Umbilical cord (tissue), 2 donors: Measurements from ENCODE around the gene RBFOX2. TPM values are rescaled to one million over a fixed set of nuclear protein-coding genes. Genes with fewer than 3 reads are reported as not detected.

ENCODE experiments used
- DNase-seq: peaks from one replicate; pipeline ENCODE4 v3.0.0-alpha.2; 2015; ENCODE audit warnings: low spot score
- total RNA-seq: library from RNA; depleted of rRNA; stranded (reverse); fragments of >200 nt; gene quantifications from one replicate; pipeline ENCODE4 v1.2.3, GENCODE V29; 2014; ENCODE audit warnings: low replicate concordance; ENCODE audit not compliant: insufficient read depth

RBFOX2 gene
- total RNA-seq, 1 donor from 2014 or later, result 203 TPM

- no peak for DNase-seq
Measured at GRCh38 chr22:35938226-35938625, 90.4 kb downstream of the RBFOX2 start.

DNA sequence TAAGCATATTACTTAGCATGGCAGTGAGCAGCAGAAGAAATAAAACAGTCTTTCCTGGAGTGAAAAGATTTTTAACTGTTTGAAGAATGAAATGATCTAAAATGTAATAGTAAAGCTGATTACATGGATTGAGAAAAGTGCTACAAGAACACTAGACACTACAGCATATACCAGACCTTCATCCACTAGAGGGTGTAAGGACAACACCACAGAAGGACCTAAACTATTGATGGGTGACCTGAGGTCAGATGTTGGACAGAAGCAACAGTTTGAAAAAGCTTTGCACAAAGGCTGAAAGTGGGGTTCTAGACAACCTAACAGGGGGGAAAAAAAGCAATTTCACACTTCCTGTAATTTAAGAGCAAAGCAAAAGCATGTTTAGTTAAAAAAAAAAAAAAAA, 97.7 kb downstream of the RBFOX2 start:
- peak; percentile 76 for DNase-seq

GRCh38 chr22:35928285-35928798, 100.3 kb downstream of the RBFOX2 start:
- no peak for DNase-seq

DNA sequence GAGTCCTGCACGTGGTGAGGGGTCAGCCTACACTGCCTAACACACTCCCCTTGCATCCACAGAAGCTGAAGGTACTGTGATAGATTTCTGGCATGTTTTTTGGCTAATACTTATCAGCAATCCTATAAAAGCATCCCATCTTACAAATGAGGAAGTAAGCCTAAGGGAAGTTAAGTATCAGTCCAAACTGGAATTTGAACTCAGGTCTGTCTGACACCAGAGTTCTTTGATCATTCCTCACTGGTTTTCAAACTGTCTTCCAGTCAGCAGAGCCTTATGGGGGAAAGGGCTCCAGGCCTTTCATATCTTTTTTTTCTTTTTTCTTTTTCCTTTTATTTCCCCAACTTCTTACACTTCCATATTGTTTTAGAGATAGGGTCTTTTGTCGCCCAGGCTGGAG, 105.6 kb downstream of the RBFOX2 start:
- no peak for DNase-seq

DNA sequence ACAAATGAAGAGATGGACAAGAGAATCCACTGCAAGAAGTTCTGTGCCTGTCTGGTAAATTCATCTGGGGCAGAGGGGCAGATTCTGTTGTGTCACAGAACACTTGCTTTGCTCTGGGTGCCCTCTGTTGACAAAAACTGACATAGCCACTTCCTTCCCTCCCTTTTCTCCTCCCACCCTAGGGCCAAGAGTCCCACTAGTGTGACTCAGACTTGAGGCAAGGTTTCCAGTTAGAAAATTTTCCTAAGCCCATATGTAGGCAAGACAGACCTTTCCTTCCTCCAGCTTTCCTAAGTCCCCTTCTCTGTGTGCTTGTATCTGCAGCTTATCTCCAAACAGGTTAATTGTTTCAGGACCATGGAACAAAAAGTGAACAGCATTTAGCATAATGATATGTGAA, 106.8 kb downstream of the RBFOX2 start:
- peak; percentile 89 for DNase-seq

- DNase-seq, result no peak
Measured at GRCh38 chr22:35921044-35921443, 107.6 kb downstream of the RBFOX2 start.

GRCh38 chr22:35919002-35919542, 109.6 kb downstream of the RBFOX2 start:
- DNase-seq, result no peak

DNA sequence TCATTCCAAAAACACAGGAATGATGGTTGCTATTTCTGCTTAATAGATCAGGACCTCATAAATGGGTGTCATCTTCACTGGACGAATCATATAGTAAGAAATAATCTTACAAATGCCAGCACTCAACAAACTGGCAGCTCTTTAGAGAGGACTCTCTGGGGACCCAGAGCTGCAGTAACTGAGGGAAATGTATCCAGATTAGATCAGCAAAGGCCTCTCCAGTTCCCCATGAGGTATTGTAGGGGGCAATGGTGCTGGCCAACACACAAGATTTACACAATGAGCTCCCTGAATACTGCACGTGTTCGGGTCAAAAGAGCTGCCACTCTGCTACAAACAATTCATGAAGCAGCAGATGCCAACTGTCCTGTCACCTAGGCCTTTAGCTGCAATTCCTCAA, 110.2 kb downstream of the RBFOX2 start:
- no peak for DNase-seq

GRCh38 chr22:35917651-35918050, 111.0 kb downstream of the RBFOX2 start:
- peak; percentile 35 for DNase-seq

GRCh38 chr22:35915477-35916013, 113.1 kb downstream of the RBFOX2 start:
- DNase-seq, result peak; percentile 38

- DNase-seq, result peak; percentile 98
Measured at GRCh38 chr22:35914665-35915476, 113.8 kb downstream of the RBFOX2 start.

DNA sequence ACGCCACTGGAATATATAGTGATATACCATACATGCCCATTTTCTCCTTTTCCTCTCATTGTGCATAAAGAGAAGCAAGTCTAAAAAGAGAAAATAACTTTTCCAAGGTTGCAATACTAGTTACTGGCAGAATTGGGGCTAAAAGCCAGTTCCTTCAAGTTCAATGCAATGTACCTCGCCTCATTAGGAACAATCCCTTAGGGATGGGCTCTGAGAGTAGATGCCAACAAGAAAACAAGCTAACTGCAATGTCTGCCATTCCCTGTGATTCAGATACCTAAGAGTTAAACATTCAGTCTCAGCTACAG, 114.3 kb downstream of the RBFOX2 start:
- DNase-seq, result no peak

GRCh38 chr22:35913925-35914324, 114.7 kb downstream of the RBFOX2 start:
- DNase-seq, result no peak

GRCh38 chr22:35912658-35913057, 116.0 kb downstream of the RBFOX2 start:
- DNase-seq, result no peak

DNA sequence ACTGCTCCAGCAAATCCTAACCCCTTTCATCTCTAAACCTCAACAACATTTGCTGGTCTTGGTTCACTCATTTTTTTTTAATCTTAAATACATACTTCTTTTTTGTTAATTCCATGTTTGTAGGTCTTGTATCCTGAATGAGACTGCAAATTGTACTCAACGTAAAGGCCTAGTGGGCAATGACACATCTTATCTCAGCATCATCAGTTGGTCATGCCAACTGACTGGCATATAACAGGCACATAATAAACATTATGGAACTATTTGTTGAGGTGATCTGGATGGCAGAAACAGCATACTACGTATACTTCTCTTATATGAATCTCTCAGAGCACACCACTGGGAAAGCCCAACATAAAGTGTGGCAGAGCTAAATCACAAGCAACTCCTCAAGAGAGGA, 116.7 kb downstream of the RBFOX2 start:
- DNase-seq, result no peak

DNA sequence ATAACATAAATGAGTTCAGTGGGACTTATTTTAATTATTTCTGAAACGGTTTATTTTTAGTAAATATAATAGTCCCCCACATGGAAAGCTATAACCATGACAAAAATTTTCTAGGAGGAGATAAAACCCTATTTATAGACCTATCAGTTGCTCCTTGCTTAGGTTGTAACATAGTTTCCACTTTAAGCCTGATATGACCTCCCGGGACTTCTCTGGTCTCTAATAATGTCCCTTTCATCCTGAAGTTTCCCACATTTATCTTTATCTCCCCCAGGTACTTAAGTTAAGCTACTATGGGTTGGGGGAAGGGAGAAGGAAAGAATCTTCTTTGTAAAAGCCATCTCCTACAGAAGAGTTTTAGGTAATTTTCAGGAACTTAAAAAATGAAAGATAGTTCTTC, 117.7 kb downstream of the RBFOX2 start:
- no peak for DNase-seq

DNA sequence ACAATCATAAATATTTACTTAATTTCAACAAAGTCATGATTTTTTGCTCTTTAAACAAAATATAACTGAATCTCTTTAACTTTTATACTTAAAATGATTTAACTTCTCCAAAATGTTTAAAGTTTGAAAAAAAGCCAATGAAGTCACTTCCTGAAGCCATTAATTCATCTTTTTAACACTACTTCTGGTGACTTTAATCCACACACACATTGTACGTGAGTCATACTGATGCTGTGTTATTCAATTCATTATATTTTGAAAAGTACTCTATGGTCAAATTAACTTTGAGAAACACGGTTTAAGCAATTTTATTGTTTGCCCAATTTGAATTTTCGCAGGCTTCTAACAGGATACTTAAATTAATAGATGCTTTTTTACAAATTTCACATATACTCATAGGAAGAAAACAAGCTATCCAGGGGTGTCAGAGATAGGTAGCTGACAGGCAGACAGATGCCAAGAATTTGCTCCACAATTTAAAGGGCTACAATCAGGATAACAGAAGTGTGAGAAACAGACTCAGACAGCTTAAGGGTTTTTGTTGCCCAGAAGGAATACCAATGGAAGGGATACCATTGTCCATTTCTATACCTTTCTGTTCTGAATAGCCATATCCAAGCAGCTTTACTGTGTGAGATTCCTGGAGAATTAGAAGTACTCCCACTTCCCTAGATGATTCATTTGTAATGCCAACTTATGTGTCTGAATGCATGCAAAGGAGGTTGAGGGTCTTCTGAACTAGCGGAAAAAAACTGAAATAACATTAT, 118.4 kb downstream of the RBFOX2 start:
- no peak for DNase-seq

DNA sequence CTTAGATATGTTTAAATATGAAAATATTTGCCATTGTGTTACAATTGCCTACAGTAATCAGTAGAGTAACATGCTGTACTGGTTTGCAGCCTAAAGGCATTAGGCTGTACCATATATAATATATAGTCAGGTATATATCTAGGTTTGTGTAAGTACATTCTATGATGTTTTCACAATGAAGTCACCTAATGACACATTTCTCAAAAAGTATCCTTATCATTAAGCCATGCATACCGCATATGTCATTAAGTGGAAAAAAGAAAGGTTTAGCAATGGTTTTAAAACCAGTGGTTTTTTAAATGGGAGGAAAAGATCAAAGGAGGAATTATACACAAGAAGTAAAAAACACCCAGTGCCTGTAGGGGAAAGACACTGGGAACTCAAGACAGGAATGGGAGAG, 122.7 kb downstream of the RBFOX2 start:
- no peak for DNase-seq

- no peak for DNase-seq
Measured at GRCh38 chr22:35904752-35905151, 123.9 kb downstream of the RBFOX2 start.

GRCh38 chr22:35904336-35904692, 124.3 kb downstream of the RBFOX2 start:
- no peak for DNase-seq

DNA sequence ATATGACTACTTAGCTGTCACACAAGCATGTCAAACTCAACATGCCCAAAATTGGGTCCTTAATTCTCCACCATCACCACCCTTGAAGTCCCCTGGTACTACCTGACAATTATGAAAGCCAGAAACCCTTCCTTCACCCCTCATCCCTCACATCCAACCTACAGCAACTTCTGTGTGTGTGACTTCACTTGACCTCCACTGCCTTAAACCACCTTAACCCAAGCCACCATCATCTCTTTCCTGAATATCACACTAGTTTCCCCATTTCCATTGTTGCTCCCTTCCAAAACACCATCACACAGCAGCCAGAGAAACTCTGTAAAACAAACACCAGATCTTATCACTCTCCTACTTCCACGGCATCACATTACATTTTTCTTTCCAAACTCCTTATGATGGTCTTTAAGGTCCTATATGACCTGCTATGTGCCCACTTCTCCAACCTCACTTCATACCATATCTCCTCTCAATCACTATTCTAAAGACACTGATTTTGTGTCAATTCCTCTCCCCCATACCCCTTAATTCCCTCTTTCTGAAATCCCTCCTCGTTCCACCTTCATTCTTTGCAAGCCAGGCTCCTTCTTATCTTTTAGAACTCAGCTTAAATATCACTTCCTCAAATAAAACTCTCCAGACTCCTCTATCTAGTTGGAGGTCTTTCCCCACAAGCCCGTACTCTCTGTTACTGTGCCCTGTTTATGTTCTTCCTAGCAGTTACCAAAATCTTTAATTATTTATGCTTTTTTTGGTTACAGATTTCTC, 124.9 kb downstream of the RBFOX2 start:
- DNase-seq, result no peak
